Subcutaneous abdominal adipose tissue (tissue), 5 donors: ENCODE measurements around the gene RAD54L2.

Experiments used
- H3K27ac ChIP-seq: one replicate; pipeline ENCODE4 v1.7.0; 2013; ENCODE audit warnings: low read depth, mild to moderate bottlenecking, inconsistent platforms, low read length, moderate library complexity
- H3K27me3 ChIP-seq, 5 donors: one replicate each; pipeline ENCODE4 v1.7.0; 2013; ENCODE audit warnings: low read length in 5 of 5, inconsistent platforms in 1 of 5; ENCODE audit not compliant: control insufficient read depth in 5 of 5, insufficient read depth in 4 of 5
- H3K36me3 ChIP-seq, 5 donors: one replicate each; pipeline ENCODE4 v1.7.0; 2013; ENCODE audit warnings: low read length in 5 of 5; ENCODE audit not compliant: control insufficient read depth in 5 of 5, insufficient read depth in 5 of 5
- H3K4me1 ChIP-seq, 5 donors: one replicate each; pipeline ENCODE4 v1.7.0; 2013; ENCODE audit warnings: low read length in 5 of 5, mild to moderate bottlenecking in 3 of 5, moderate library complexity in 1 of 5; ENCODE audit not compliant: control insufficient read depth in 5 of 5, insufficient read depth in 5 of 5
- H3K4me3 ChIP-seq, 5 donors: one replicate each; pipeline ENCODE4 v1.7.0; 2013; ENCODE audit warnings: low read length in 5 of 5, low read depth in 1 of 5
- H3K9ac ChIP-seq, 5 donors: one replicate each; pipeline ENCODE4 v1.7.0; 2013; ENCODE audit warnings: low read length in 5 of 5, mild to moderate bottlenecking in 4 of 5, moderate library complexity in 3 of 5
- H3K9me3 ChIP-seq, 5 donors: one replicate each; pipeline ENCODE4 v1.7.0; 2013; ENCODE audit warnings: low read length in 5 of 5; ENCODE audit not compliant: control insufficient read depth in 5 of 5
- donor health status: healthy.
- donor health status: healthy.
- donor health status: healthy.
- donor health status: healthy.
- donor health status: healthy.

The RAD54L2 gene

GRCh38 chr3:51538459-51539290 is at the start of gene RAD54L2:
RAD54L2 (plus strand) TSS chr3:51538719; CDS start chr3:51590421, 51,702 bp downstream.
- Histone ChIP-seq H3K36me3 (peaks cover 0 to 7% (median 2%) of the 10 kb centered on the region in 5 donors), H3K27ac (peak within 1 kb of the TSS; percentile 88), H3K4me3 (peak within 1 kb of the TSS; percentile 61 to 99 (median 89)), H3K4me1 (peaks cover 3 to 29% (median 25%) of the 10 kb centered on the region in 5 donors), H3K9me3 (no peaks in the 10 kb centered on the region), H3K27me3 (no peaks in the 10 kb centered on the region), H3K9ac (peak within 1 kb of the TSS; percentile 94 to 98 (median 96))

- no peaks in the 10 kb centered on the region for H3K9me3 ChIP-seq
- peaks cover 0 to 17% (median 15%) of the 10 kb centered on the region in 5 donors for H3K4me1 ChIP-seq
- no peaks in the 10 kb centered on the region for H3K27me3 ChIP-seq
- peak overlapping the region; percentile 94 for H3K27ac ChIP-seq
- peaks cover 0 to 9% (median 0%) of the 10 kb centered on the region in 5 donors for H3K36me3 ChIP-seq
- peak overlapping the region in 4 of 5 donors; percentile 71 to 96 (median 80) for H3K9ac ChIP-seq
- peak overlapping the region; percentile 64 to 85 (median 81) for H3K4me3 ChIP-seq
Measured at GRCh38 chr3:51498876-51499738, 39.4 kb upstream of the RAD54L2 start.

GRCh38 chr3:51500632-51501131 is 37.8 kb upstream of the RAD54L2 start:
- Histone ChIP-seq H3K4me3 (peak overlapping the region in 4 of 5 donors; percentile 21 to 62 (median 56)), H3K27me3 (no peaks in the 10 kb centered on the region), H3K9ac (peak overlapping the region in 3 of 5 donors; percentile 41 to 58 (median 56)), H3K4me1 (peaks cover 0 to 17% (median 15%) of the 10 kb centered on the region in 5 donors), H3K9me3 (no peaks in the 10 kb centered on the region), H3K36me3 (peaks cover 0 to 6% (median 0%) of the 10 kb centered on the region in 5 donors), H3K27ac (peak overlapping the region; percentile 77)

- no peak overlapping the region for H3K9ac ChIP-seq
- no peak overlapping the region for H3K27ac ChIP-seq
- H3K27me3 ChIP-seq = no peaks in the 10 kb centered on the region
- no peaks in the 10 kb centered on the region for H3K36me3 ChIP-seq
- no peak overlapping the region for H3K4me3 ChIP-seq
- peaks cover 0 to 17% (median 15%) of the 10 kb centered on the region in 5 donors for H3K4me1 ChIP-seq
- H3K9me3 ChIP-seq = no peaks in the 10 kb centered on the region
Measured at GRCh38 chr3:51501833-51502561, 36.5 kb upstream of the RAD54L2 start.

GRCh38 chr3:51502562-51502910 is 36.0 kb upstream of the RAD54L2 start:
- Histone ChIP-seq H3K4me3 (no peak overlapping the region), H3K4me1 (peaks cover 0 to 17% (median 12%) of the 10 kb centered on the region in 5 donors), H3K27me3 (no peaks in the 10 kb centered on the region), H3K9ac (no peak overlapping the region), H3K36me3 (no peaks in the 10 kb centered on the region), H3K9me3 (no peaks in the 10 kb centered on the region), H3K27ac (no peak overlapping the region)

GRCh38 chr3:51503007-51503406 is 35.5 kb upstream of the RAD54L2 start:
- H3K4me3 ChIP-seq = no peak overlapping the region
- H3K9me3 ChIP-seq = no peaks in the 10 kb centered on the region
- H3K27me3 ChIP-seq = no peaks in the 10 kb centered on the region
- H3K36me3 ChIP-seq = no peaks in the 10 kb centered on the region
- no peak overlapping the region for H3K27ac ChIP-seq
- H3K9ac ChIP-seq = no peak overlapping the region
- peaks cover 0 to 17% (median 11%) of the 10 kb centered on the region in 5 donors for H3K4me1 ChIP-seq

GRCh38 chr3:51508255-51508654 is 30.3 kb upstream of the RAD54L2 start:
- no peak overlapping the region for H3K27ac ChIP-seq
- H3K36me3 ChIP-seq = no peaks in the 10 kb centered on the region
- no peak overlapping the region for H3K4me3 ChIP-seq
- H3K9ac ChIP-seq = no peak overlapping the region
- H3K27me3 ChIP-seq = no peaks in the 10 kb centered on the region
- no peaks in the 10 kb centered on the region for H3K4me1 ChIP-seq
- no peaks in the 10 kb centered on the region for H3K9me3 ChIP-seq

GRCh38 chr3:51510996-51511395 is 27.5 kb upstream of the RAD54L2 start:
- H3K36me3 ChIP-seq = no peaks in the 10 kb centered on the region

GRCh38 chr3:51514210-51514609 is 24.3 kb upstream of the RAD54L2 start:
- no peak overlapping the region for H3K9ac ChIP-seq
- no peak overlapping the region for H3K4me3 ChIP-seq
- H3K27me3 ChIP-seq = no peaks in the 10 kb centered on the region
- H3K4me1 ChIP-seq = no peaks in the 10 kb centered on the region
- no peaks in the 10 kb centered on the region for H3K36me3 ChIP-seq
- H3K27ac ChIP-seq = no peak overlapping the region
- no peaks in the 10 kb centered on the region for H3K9me3 ChIP-seq

More at GRCh38 chr3:51510996-51511395, 27.5 kb upstream of the RAD54L2 start:
- no peak overlapping the region for H3K27ac ChIP-seq
- H3K4me1 ChIP-seq = no peaks in the 10 kb centered on the region
- H3K27me3 ChIP-seq = no peaks in the 10 kb centered on the region
- no peaks in the 10 kb centered on the region for H3K9me3 ChIP-seq
- H3K9ac ChIP-seq = no peak overlapping the region
- no peak overlapping the region for H3K4me3 ChIP-seq
